Adrenal gland (tissue), 5 donors: ENCODE measurements around the gene ITGA6.

Experiments
- CTCF ChIP-seq, 6 experiments: fragments of 450-650 bp in 4 of 6; fragments of 200-600 bp in 2 of 6; sonication (generic) in 1 of 6; IDR thresholded peaks; 1 replicate in 5 of 6; 2 replicates in 1 of 6; pipeline versions ENCODE4 v1.5.1 to v1.8.0; 2016 to 2021; ENCODE audit warnings: antibody characterized with exemption in 6 of 6, mild to moderate bottlenecking in 2 of 6, moderate library complexity in 1 of 6
- POLR2A ChIP-seq, 2 donors: fragments of 450-650 bp; IDR thresholded peaks; one replicate each; pipeline ENCODE4 v1.6.1; 2017; ENCODE audit warnings: antibody characterized with exemption in 2 of 2, mild to moderate bottlenecking in 2 of 2, moderate library complexity in 1 of 2
- donor health status: DM: no; HTN: no; CAD: no.

- TF ChIP-seq CTCF (IDR thresholded peaks at IDR 0.05) (no peak), POLR2A (IDR thresholded peaks at IDR 0.05) (no peak)
Observed at GRCh38 chr2:172389685-172390339, 37.6 kb upstream of the ITGA6 start.
